ENCODE measurements around the gene GNAS. TPM values are rescaled to one million over a fixed set of nuclear protein-coding genes. Genes with fewer than 3 reads are reported as not detected.
"Not testable (repeated sequence)": the region's sequence is repeated elsewhere in the genome, so short reads cannot be mapped to it uniquely, and the experiment has no call there.

The GNAS gene
- polyA plus RNA-seq (ENCODE audit: insufficient read length) = 1,874 TPM
- long read RNA-seq, donor 1, full-length matches to known transcripts = 592 of 1,912 reads
- long read RNA-seq, donor 1, partial matches to known transcripts = 1,272 of 1,912 reads
- long read RNA-seq, donor 1, other reads (novel, unspliced or antisense) = 48 of 1,912 reads
- long read RNA-seq, donor 2, full-length matches to known transcripts = 565 of 2,133 reads
- long read RNA-seq, donor 2, partial matches to known transcripts = 1,518 of 2,133 reads
- long read RNA-seq, donor 2, other reads (novel, unspliced or antisense) = 50 of 2,133 reads
- long read RNA-seq, donor 3, full-length matches to known transcripts = 419 of 1,790 reads
- long read RNA-seq, donor 3, partial matches to known transcripts = 1,371 of 1,790 reads
- long read RNA-seq, donor 3, other reads (novel, unspliced or antisense) = 0 of 1,790 reads
- long read RNA-seq, donor 4, transcript GNAS-201 (12 exons, 1,866 nt) = minor isoform, 6 of 61 reads
- long read RNA-seq, donor 4, transcript GNAS-231 (2 exons, 493 nt) = major isoform, 11 of 61 reads
- long read RNA-seq, donor 4, partial matches to known transcripts = 34 of 61 reads
- long read RNA-seq, donor 4, other reads (novel, unspliced or antisense) = 0 of 61 reads
- long read RNA-seq, donor 5, full-length matches to known transcripts = 576 of 1,901 reads
- long read RNA-seq, donor 5, partial matches to known transcripts = 1,283 of 1,901 reads
- long read RNA-seq, donor 5, other reads (novel, unspliced or antisense) = 42 of 1,901 reads
- long read RNA-seq, donor 6, full-length matches to known transcripts = 540 of 1,441 reads
- long read RNA-seq, donor 6, partial matches to known transcripts = 884 of 1,441 reads
- long read RNA-seq, donor 6, other reads (novel, unspliced or antisense) = 17 of 1,441 reads
- long read RNA-seq, donor 7, full-length matches to known transcripts = 596 of 1,901 reads
- long read RNA-seq, donor 7, partial matches to known transcripts = 1,278 of 1,901 reads
- long read RNA-seq, donor 7, other reads (novel, unspliced or antisense) = 27 of 1,901 reads
- long read RNA-seq, donor 8, full-length matches to known transcripts = 274 of 785 reads
- long read RNA-seq, donor 8, partial matches to known transcripts = 511 of 785 reads
- long read RNA-seq, donor 8, other reads (novel, unspliced or antisense) = 0 of 785 reads

GRCh38 chr20:58852543-58853271, at the start of gene GNAS:
Gene GNAS, plus strand, starts transcription at chr20:58852716.
- DNase-seq = peak; percentile 61

GRCh38 chr20:58803533-58803932, 49.0 kb upstream of the GNAS start:
- DNase-seq = no peak

DNA sequence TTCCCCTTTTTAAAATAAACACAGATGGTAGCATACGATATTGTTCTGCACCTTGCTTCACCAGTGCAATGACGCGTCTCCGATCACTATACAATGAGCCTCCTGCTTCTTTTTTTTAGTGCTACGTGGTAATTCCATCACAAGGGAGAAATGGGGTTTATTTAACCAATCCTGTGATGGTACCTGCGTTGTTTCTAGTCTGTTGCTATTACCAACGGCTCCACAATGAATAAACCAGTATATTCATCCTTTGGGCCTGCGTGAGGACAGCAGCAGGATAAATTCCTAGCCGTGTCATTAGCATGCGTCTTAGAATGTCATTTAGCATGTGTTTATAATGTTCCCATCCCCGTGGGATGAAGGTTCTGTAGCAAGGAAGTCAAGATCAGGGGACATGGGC, 44.7 kb upstream of the GNAS start:
- DNase-seq = no peak

GRCh38 chr20:58808271-58809046, 44.1 kb upstream of the GNAS start:
- DNase-seq = no peak

GRCh38 chr20:58810116-58810878, 42.2 kb upstream of the GNAS start:
- DNase-seq = no peak

DNA sequence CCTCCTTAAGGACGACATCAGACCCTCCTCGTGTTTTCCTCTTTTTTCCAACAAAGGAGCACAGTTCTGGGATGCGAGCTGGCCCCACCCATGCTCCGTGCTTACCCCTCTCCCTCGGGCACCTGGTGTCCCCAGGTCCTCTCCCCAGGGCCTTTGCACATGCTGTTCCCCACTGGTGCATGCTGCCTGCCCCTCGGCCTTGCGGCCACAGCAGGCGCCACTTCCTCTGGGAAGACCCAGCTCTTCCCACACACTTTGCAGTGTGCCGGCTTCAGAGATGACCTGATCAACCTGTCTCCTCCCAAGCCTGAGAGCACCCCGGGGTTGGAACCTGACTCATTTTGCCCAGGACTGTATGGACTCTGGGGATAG, 41.7 kb upstream of the GNAS start:
- no peak for DNase-seq

GRCh38 chr20:58811334-58811733, 41.2 kb upstream of the GNAS start:
- DNase-seq = no peak

DNA sequence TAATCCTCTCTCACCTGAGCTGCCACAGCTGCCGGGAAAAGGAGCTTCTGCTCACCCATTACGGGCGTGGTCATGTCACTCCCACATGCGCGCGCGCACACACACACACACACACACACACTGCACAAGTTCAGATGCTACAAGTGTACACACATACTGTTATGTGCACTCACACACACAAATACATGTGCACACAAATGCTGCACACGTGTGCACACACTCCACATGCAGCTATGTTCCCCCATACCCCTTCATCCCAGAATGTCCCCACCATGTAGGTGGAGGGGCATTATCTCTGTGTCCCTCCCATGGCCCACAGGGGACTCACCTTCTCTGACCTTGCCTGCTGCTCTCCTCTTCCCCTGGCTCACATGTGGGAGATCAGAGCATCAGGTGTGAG, 39.1 kb upstream of the GNAS start:
- no peak for DNase-seq

DNA sequence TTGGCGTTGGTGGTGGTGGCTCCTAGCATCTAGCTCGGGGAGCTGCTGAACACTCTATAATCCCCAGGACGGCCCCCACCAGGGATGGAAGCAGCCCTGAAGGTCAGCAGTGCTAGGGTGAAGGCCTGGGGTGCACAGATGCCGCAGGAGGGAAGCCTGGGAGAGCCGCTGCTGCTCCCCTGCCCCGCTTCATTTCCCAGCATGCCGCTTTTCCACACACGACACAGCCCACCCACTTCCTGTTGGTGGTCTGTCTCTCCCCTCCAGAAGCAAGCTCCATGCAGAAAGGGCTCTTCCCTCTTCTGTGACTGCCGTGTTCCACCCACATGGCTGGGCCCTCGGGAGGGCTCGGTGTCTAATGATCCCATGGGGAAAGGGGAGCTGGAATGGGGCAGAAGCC, 37.1 kb upstream of the GNAS start:
- DNase-seq = no peak

DNA sequence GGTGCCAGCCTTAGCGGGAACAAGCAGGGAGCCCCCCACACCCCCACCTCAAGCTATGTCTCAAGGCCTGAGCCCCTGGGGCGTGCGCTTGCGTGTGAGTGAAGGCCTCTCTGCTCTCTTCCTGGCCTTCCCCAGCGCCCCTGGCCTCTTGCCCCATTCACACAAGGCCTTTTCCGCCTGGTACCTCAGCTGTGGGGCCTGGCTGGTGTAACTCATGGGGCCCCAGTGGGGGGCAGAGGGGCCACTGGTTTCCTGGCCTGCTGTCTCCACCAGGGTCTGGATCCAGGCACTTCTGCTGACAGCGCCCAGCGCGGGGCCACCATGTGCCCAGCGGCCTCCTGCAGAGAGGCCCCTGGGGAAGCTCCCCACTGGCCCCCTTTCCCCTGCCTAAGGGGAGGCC, 36.5 kb upstream of the GNAS start:
- DNase-seq = no peak

GRCh38 chr20:58816957-58817651, 35.4 kb upstream of the GNAS start:
- DNase-seq = no peak

DNA sequence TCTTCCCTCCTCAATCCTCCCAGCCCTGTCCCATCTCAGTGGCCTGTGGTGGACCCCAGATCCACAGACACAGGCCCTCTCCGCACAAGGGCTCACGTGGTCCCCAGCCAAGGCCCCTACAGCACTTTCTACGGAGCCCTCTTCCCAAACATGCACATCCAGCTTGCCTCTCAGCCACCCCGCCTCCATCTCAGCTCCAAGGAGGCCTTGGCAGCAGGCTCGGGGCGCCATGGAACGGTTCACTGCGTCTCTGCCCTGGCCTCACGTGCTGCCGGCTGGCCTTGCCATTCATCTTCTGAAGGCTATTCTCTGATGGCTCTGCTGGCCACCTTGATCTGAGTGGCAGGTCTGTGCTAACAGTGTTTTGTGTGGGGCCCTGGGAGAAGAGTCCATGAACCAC, 34.8 kb upstream of the GNAS start:
- no peak for DNase-seq

- no peak for DNase-seq
Observed at GRCh38 chr20:58818586-58819285, 33.8 kb upstream of the GNAS start.

GRCh38 chr20:58819921-58820320, 32.6 kb upstream of the GNAS start:
- no peak for DNase-seq

DNA sequence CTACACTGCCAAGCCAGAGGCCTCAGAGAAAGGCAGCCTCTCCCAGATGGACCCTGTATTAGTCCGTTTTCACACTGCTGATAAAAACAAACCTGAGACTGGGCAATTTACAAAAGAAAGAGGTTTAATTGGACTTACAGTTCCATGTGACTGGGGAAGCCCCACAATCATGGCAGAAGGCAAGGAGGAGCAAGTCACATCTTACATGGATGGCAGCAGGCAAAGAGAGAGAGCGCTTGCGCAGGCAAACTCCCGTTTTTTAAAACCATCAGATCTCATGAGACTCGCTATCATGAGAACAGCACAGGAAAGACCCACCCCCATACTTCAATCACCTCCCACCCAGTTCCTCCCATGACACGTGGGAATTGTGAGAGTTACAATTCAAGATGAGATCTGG, 32.0 kb upstream of the GNAS start:
- not testable (repeated sequence) for DNase-seq

DNA sequence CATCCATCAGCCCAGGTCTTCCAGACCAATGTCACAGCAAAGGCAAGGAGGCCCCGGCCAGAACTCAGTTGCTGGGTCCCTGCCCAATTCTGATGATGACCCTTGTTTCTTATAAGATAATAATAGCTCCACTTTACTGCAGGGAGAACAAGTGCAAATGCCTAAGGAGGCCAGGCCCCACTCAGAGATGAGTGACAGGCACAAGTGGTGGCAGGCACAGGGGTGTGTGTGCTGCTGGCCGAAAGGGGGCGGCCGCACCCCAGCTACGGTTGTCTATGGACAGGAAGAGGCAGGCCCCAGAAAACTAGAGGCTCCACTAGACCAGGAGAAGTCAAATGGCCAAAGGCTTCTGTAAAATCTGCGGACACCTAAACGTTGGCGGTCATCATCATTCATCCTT, 30.4 kb upstream of the GNAS start:
- no peak for DNase-seq

- no peak for DNase-seq
Observed at GRCh38 chr20:58822748-58823730, 29.5 kb upstream of the GNAS start.

DNA sequence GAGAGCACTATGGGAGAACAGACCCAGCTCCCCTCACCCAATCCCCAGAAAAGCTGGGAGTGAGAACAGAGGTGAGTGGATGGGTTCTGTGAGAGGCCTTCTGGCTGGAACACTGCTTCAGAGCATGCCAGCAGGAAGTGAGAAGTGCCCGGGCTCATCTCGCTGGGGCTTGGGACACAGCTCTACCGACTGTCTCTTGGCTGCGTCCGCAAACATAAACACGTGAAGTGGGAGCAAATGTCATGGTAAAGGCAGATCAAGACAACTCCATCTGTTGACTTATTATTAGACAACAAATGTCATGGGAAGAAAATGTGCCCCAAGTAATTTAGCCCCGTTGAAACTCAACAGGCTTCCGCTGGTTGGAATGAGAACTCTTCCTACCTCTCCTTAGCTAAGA, 27.7 kb upstream of the GNAS start:
- DNase-seq = no peak
